CD4-positive, alpha-beta T cell (primary cell): Measurements from ENCODE around the gene RNF144B. TPM values are rescaled to one million over a fixed set of nuclear protein-coding genes. Genes with fewer than 3 reads are reported as not detected.
"Not testable (repeated sequence)": the region's sequence is repeated elsewhere in the genome, so short reads cannot be mapped to it uniquely, and the experiment has no call there.

ENCODE experiments used
- ATAC-seq: fragments of 200-7000 bp; cut with Tn5 transposase; one replicate; pipeline ENCODE4 v1.10.0; 2022; ENCODE audit warnings: mild to moderate bottlenecking; ENCODE audit not compliant: poor library complexity
- CTCF ChIA-PET: fragments of 350-600 bp; sonication (Branson Sonifier 250); formaldehyde crosslinking; loops from one replicate; lab custom pipeline; 2021; ENCODE audit warnings: antibody characterized with exemption, inconsistent platforms; lab: Charles Lee
- POLR2A ChIA-PET: fragments of 350-600 bp; sonication (Branson Sonifier 250); formaldehyde crosslinking; loops from one replicate; lab custom pipeline; 2021; ENCODE audit warnings: antibody characterized with exemption, inconsistent platforms; lab: Charles Lee
- DNase-seq, 14 experiments: peaks; one replicate each; pipeline ENCODE4 v3.0.0-alpha.2; 2013 to 2020; ENCODE audit warnings: mixed read lengths in 2 of 14
- H3K27ac ChIP-seq, 2 donors: one replicate each; pipeline versions ENCODE4 v1.5.1 to v1.7.0; 2013; ENCODE audit warnings: low read length in 2 of 2, low read depth in 1 of 2, mild to moderate bottlenecking in 1 of 2
- H3K27me3 ChIP-seq, 2 experiments: 1 replicate in 1 of 2; 2 replicates in 1 of 2; pipeline versions ENCODE4 v1.6.1 to v1.7.0; 2013; ENCODE audit warnings: low read length in 2 of 2, control low read depth in 1 of 2, mild to moderate bottlenecking in 1 of 2, moderate library complexity in 1 of 2; ENCODE audit not compliant: insufficient read depth in 2 of 2, control insufficient read depth in 1 of 2
- H3K36me3 ChIP-seq: one replicate; pipeline ENCODE4 v1.6.1; 2013; ENCODE audit warnings: low read length, control low read depth; ENCODE audit not compliant: insufficient read depth
- H3K4me1 ChIP-seq: one replicate; pipeline ENCODE4 v1.6.1; 2013; ENCODE audit warnings: low read length, control low read depth; ENCODE audit not compliant: insufficient read depth
- H3K4me3 ChIP-seq: one replicate; pipeline ENCODE4 v1.5.1; 2013; ENCODE audit warnings: mild to moderate bottlenecking, low read length, moderate library complexity
- H3K9me3 ChIP-seq, 2 experiments: 1 replicate in 1 of 2; 2 replicates in 1 of 2; pipeline versions ENCODE4 v1.6.1 to v1.7.0; 2013; ENCODE audit warnings: low read length in 2 of 2, mild to moderate bottlenecking in 2 of 2, control low read depth in 1 of 2, moderate library complexity in 1 of 2; ENCODE audit not compliant: control insufficient read depth in 1 of 2, insufficient read depth in 1 of 2
- H3K27ac Mint-ChIP-seq: one replicate; pipeline ENCODE4 v1.8.0; 2020; ENCODE audit warnings: mixed read lengths
- H3K27me3 Mint-ChIP-seq: one replicate; pipeline ENCODE4 v1.8.0; 2021; ENCODE audit warnings: mixed read lengths
- H3K36me3 Mint-ChIP-seq: one replicate; pipeline ENCODE4 v1.8.0; 2021; ENCODE audit warnings: low read depth, mixed read lengths
- H3K4me1 Mint-ChIP-seq: one replicate; pipeline ENCODE4 v1.8.0; 2021; ENCODE audit warnings: low read depth, mixed read lengths
- H3K4me3 Mint-ChIP-seq: one replicate; pipeline ENCODE4 v1.8.0; 2020; ENCODE audit warnings: mild to moderate bottlenecking, mixed read lengths
- H3K9me3 Mint-ChIP-seq: one replicate; pipeline ENCODE4 v1.8.0; 2020; ENCODE audit warnings: mixed read lengths
- intact Hi-C, 2 experiments: fragments of 100-400 bp; cut with DNase I in 1 of 2; cut with micrococcal nuclease in 1 of 2; formaldehyde crosslinking; loops; one replicate each; pipeline versions ENCODE4 v1.15.1 to v1.9.0; 2023 to 2025; cut with DNase I, micrococcal nuclease
- total RNA-seq, 174 experiments: library from RNA in 2 of 174; stranded (reverse) in 2 of 174; gene quantifications; one replicate each; pipeline ENCODE4 v1.2.3 and lab custom pipeline; 2021 to 2026
- TF ChIP-seq, protein P1 (sequence below): fragments of 200-600 bp; IDR thresholded peaks from one replicate; pipeline ENCODE4 v1.8.0; 2022; ENCODE audit warnings: antibody characterized with exemption, mild to moderate bottlenecking

Gene RNF144B
- total RNA-seq, 2 experiments from 2014 or later = 2.3 to 3.5 TPM

DNA sequence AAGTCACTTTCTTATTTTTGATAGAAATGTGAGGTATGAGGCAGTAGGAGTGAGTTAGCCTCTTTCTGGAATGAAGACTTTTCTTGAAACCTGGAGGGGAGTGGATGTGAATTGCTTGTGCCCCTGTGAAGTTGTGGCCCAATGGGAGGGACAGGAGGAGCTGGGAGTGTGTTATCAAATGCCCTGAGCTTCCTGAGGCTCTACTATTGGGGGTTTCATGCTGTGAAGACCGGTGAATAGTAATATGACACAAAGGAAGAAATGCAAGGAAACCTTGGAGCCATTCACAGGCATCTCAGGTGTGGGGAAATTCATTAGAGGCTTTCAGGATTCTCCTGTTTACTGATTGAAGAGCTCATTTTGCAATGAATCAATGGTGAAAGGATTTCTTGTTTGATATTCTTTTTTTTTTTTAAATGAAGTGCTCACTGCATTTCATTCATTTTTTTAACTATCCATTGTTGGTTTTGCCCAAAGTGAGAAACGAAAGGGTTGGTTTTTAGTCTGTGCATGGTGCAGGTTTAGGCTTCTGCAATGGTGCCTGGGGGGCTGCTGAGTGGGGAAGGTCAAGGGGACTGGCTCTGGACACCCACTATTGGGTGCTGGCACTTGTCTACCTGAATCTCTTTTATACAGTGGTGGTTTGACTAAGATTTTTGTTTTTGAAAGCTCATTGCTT lies 8.2 kb downstream of the RNF144B start:
- Mint-ChIP-seq H3K9me3 (no peaks in the 10 kb centered on the region), H3K27ac (no peak overlapping the region), H3K4me3 (no peak overlapping the region), H3K27me3 (no peaks in the 10 kb centered on the region), H3K4me1 (peaks cover 5% of the 10 kb centered on the region), H3K36me3 (peaks cover 7% of the 10 kb centered on the region)
- intact Hi-C loops = loop anchor here in 1 of 2 experiments (5.0 kb wide), 1 partner anchor 128 kb away; no protein-coding TSS in a partner anchor
- no peaks in the 10 kb centered on the region for H3K9me3 ChIP-seq
- peaks cover 3% of the 10 kb centered on the region for H3K36me3 ChIP-seq
- TF ChIP-seq, protein P1, sequence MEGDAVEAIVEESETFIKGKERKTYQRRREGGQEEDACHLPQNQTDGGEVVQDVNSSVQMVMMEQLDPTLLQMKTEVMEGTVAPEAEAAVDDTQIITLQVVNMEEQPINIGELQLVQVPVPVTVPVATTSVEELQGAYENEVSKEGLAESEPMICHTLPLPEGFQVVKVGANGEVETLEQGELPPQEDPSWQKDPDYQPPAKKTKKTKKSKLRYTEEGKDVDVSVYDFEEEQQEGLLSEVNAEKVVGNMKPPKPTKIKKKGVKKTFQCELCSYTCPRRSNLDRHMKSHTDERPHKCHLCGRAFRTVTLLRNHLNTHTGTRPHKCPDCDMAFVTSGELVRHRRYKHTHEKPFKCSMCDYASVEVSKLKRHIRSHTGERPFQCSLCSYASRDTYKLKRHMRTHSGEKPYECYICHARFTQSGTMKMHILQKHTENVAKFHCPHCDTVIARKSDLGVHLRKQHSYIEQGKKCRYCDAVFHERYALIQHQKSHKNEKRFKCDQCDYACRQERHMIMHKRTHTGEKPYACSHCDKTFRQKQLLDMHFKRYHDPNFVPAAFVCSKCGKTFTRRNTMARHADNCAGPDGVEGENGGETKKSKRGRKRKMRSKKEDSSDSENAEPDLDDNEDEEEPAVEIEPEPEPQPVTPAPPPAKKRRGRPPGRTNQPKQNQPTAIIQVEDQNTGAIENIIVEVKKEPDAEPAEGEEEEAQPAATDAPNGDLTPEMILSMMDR = no peak
- H3K27me3 ChIP-seq = no peaks in the 10 kb centered on the region
- no peak overlapping the region for H3K4me3 ChIP-seq
- no peak overlapping the region for H3K27ac ChIP-seq
- CTCF ChIA-PET = no interaction called here
- POLR2A ChIA-PET = no interaction called here
- no peak for ATAC-seq
- no peaks in the 10 kb centered on the region for H3K4me1 ChIP-seq
- no peak for DNase-seq

DNA sequence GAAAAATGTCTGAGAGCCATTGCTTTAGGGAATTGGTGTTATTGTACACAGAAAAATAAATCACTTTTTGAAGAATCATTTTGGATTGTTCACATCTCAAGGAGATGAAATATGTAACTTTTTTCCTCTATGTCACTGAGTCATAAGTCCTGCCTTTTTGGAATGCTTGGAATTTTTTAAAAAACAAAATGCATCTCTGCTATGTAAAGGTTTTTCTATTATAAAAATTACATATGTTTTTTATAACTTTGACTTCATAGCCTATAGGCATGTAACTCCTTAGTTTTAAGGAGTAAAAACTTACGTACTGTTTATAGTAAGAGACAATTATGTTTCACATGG lies 8.7 kb downstream of the RNF144B start:
- H3K4me1 Mint-ChIP-seq = peaks cover 10% of the 10 kb centered on the region
- H3K9me3 Mint-ChIP-seq = no peaks in the 10 kb centered on the region
- H3K36me3 ChIP-seq = peaks cover 3% of the 10 kb centered on the region
- no peak for ATAC-seq
- ChIA-PET POLR2A (no interaction called here), CTCF (no interaction called here)
- peaks cover 13% of the 10 kb centered on the region for H3K36me3 Mint-ChIP-seq
- no peak overlapping the region for H3K27ac ChIP-seq
- no peak overlapping the region for H3K4me3 Mint-ChIP-seq
- no peak overlapping the region for H3K27ac Mint-ChIP-seq
- peaks cover 3% of the 10 kb centered on the region for H3K4me1 ChIP-seq
- DNase-seq = no peak
- no peaks in the 10 kb centered on the region for H3K27me3 ChIP-seq
- no peak overlapping the region for H3K4me3 ChIP-seq
- no peaks in the 10 kb centered on the region for H3K9me3 ChIP-seq
- intact Hi-C loops = loop anchor here in 1 of 2 experiments (5.0 kb wide), 1 partner anchor 129 kb away; no protein-coding TSS in a partner anchor
- no peaks in the 10 kb centered on the region for H3K27me3 Mint-ChIP-seq
- TF ChIP-seq, protein P1 = no peak

DNA sequence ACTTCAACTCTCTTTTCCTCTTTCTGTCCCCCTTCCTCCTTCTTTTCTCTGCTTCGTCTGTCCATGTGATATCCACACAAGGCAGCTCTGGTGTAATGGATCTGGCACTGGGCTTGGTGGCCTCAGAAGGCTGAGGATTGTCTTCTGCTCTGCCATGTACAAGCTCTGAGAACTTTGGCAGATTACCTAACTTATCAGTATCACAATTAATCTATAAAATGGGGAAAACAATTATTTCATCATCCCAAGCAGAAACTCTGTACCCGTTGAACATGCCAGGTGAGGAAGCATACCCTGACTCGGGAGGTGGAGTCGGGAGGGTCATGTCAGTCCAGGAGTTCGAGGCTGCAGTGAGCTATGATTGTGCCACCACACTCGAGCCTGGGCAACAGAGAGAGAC lies 10.6 kb downstream of the RNF144B start:
- H3K4me1 ChIP-seq = peaks cover 4% of the 10 kb centered on the region
- ChIA-PET POLR2A (interaction anchor here (1.8 kb wide), 1 partner anchor 10 kb away, joined by 8 read pairs; the partner anchor contains the start of gene RNF144B), CTCF (no interaction called here)
- H3K27me3 ChIP-seq = no peaks in the 10 kb centered on the region
- H3K4me1 Mint-ChIP-seq = peaks cover 22% of the 10 kb centered on the region
- H3K36me3 Mint-ChIP-seq = peaks cover 30% of the 10 kb centered on the region
- H3K4me3 ChIP-seq = no peak overlapping the region
- ATAC-seq = no peak
- no peaks in the 10 kb centered on the region for H3K27me3 Mint-ChIP-seq
- TF ChIP-seq, protein P1 = no peak
- DNase-seq = no peak
- H3K4me3 Mint-ChIP-seq = no peak overlapping the region
- intact Hi-C loops = loop anchor here in 1 of 2 experiments (5.0 kb wide), 1 partner anchor 130 kb away; no protein-coding TSS in a partner anchor
- H3K9me3 Mint-ChIP-seq = no peaks in the 10 kb centered on the region
- H3K36me3 ChIP-seq = peaks cover 3% of the 10 kb centered on the region
- no peaks in the 10 kb centered on the region for H3K9me3 ChIP-seq
- no peak overlapping the region for H3K27ac Mint-ChIP-seq
- H3K27ac ChIP-seq = no peak overlapping the region

DNA sequence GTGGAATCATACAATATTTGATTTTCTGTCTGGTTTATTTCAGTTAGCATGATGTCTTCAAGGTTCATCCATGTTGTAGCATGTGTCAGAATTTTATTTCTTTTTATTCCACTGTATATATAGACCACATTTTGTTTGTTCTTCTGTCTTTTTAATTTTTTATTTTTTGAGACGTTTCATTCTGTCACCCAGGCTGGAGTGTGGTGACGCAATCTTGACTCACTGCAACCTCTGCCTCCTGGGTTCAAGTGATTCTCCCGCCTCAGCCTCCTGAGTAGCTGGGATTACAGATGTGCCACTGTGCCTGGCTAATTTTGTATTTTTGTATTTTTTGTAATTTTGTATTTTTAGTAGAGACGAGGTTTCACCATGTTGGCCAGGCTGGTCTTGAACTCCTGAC lies 11.1 kb downstream of the RNF144B start:
- not testable (repeated sequence) for H3K9me3 Mint-ChIP-seq, DNase-seq, H3K27me3 ChIP-seq, H3K27me3 Mint-ChIP-seq, H3K4me1 ChIP-seq, ATAC-seq, H3K36me3 ChIP-seq, H3K27ac Mint-ChIP-seq, H3K27ac ChIP-seq, H3K9me3 ChIP-seq, H3K4me3 ChIP-seq, H3K4me3 Mint-ChIP-seq
- ChIA-PET CTCF (interaction anchor here (1.1 kb wide), 1 partner anchor 9 kb away, joined by 3 read pairs; no protein-coding TSS in a partner anchor), POLR2A (interaction anchor here (1.8 kb wide), 1 partner anchor 11 kb away, joined by 8 read pairs; the partner anchor contains the start of gene RNF144B)
- intact Hi-C loops = loop anchor here in 1 of 2 experiments (5.0 kb wide), 1 partner anchor 131 kb away; no protein-coding TSS in a partner anchor
- Mint-ChIP-seq H3K36me3 (peaks cover 35% of the 10 kb centered on the region), H3K4me1 (peaks cover 22% of the 10 kb centered on the region)
